ENCODE measurements around the gene ABCC5. TPM values are rescaled to one million over a fixed set of nuclear protein-coding genes. Genes with fewer than 3 reads are reported as not detected.
A peak's percentile ranks its signal among the peaks of the same experiment; 100 is the strongest.

The ABCC5 gene
- total and polyA plus RNA-seq, 7 donors: 24.5 to 94.2 (median 59.6) TPM

DNA sequence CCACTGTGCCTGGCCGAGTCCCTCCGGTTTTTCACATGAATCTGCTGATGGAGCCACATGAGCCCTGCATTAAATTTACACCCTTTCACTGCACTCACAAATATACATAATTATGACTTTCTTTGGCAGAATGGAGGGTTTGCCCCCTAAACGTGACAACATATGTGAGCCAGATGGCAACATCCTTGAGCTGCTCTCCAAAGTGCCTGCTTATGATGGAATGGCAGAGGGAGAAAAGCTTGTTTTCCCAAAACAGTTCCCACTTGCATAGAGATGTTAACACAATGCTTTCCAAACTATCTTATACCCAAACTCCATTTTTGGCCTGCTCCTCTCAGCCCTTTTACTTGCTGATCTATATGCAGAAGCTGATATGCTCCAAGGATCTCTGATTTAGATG, 54.9 kb downstream of the ABCC5 start:
- no peak overlapping the region for H3K27ac ChIP-seq
- TF ChIP-seq CTCF (IDR thresholded peaks at IDR 0.05): no peak
- no peak for ATAC-seq
- intact Hi-C loops (cut with DNase I): no loop called here
- no peak overlapping the region for H3K4me3 ChIP-seq
- no peaks in the 10 kb centered on the region for H3K9me3 ChIP-seq
- 80 to 88% (median 81%) methylated on average over 3 of the region's 3 CpGs for WGBS, 3 donors
- H3K36me3 ChIP-seq (ENCODE audit: insufficient read depth in 1 of 2, low read depth in 1 of 2): peaks cover 14 to 100% of the 10 kb centered on the region in 2 donors
- H3K4me1 ChIP-seq: no peaks in the 10 kb centered on the region
- H3K27me3 ChIP-seq (ENCODE audit: insufficient read depth in 3 of 3, low read length in 2 of 3): no peaks in the 10 kb centered on the region
- DNase-seq: no peak

- intact Hi-C loops (cut with DNase I): no loop called here
- no peak for TF ChIP-seq CTCF (IDR thresholded peaks at IDR 0.05)
- ATAC-seq: peak; percentile 25 to 72 (median 58)
These were observed 58.5 kb downstream of the ABCC5 start for GRCh38 chr3:183959214-183959613.

GRCh38 chr3:183958775-183959174, 58.9 kb downstream of the ABCC5 start:
- no peaks in the 10 kb centered on the region for H3K9me3 ChIP-seq
- peaks cover 17 to 82% of the 10 kb centered on the region in 2 donors for H3K36me3 ChIP-seq (ENCODE audit: insufficient read depth in 1 of 2, low read depth in 1 of 2)
- no peak for TF ChIP-seq CTCF (IDR thresholded peaks at IDR 0.05)

More at GRCh38 chr3:183959214-183959613, 58.5 kb downstream of the ABCC5 start:
- no peak for DNase-seq
- no peak overlapping the region for H3K4me3 ChIP-seq
- peaks cover 17 to 83% of the 10 kb centered on the region in 2 donors for H3K36me3 ChIP-seq (ENCODE audit: insufficient read depth in 1 of 2, low read depth in 1 of 2)
- H3K27ac ChIP-seq: no peak overlapping the region
- no peaks in the 10 kb centered on the region for H3K27me3 ChIP-seq (ENCODE audit: insufficient read depth in 3 of 3, low read length in 2 of 3)
- H3K4me1 ChIP-seq: no peaks in the 10 kb centered on the region
- 85 to 94% (median 86%) methylated on average over 4 of the region's 4 CpGs for WGBS, 3 donors
- H3K9me3 ChIP-seq: no peaks in the 10 kb centered on the region

GRCh38 chr3:183958226-183958625, 59.5 kb downstream of the ABCC5 start:
- WGBS, 3 donors: 93 to 96% (median 95%) methylated on average over 3 of the region's 3 CpGs
- no peaks in the 10 kb centered on the region for H3K4me1 ChIP-seq
- no peak for TF ChIP-seq CTCF (IDR thresholded peaks at IDR 0.05)
- ATAC-seq (no peak), DNase-seq (no peak)
- peaks cover 17 to 82% of the 10 kb centered on the region in 2 donors for H3K36me3 ChIP-seq (ENCODE audit: insufficient read depth in 1 of 2, low read depth in 1 of 2)
- no peaks in the 10 kb centered on the region for H3K27me3 ChIP-seq (ENCODE audit: insufficient read depth in 3 of 3, low read length in 2 of 3)
- H3K27ac ChIP-seq: no peak overlapping the region
- no peaks in the 10 kb centered on the region for H3K9me3 ChIP-seq
- H3K4me3 ChIP-seq: no peak overlapping the region
- intact Hi-C loops (cut with DNase I): no loop called here

More at GRCh38 chr3:183958775-183959174, 58.9 kb downstream of the ABCC5 start:
- no peak overlapping the region for H3K4me3 ChIP-seq
- H3K27ac ChIP-seq: no peak overlapping the region
- peak in 2 of 4 donors; percentile 9 to 21 for ATAC-seq
- intact Hi-C loops (cut with DNase I): no loop called here
- no peaks in the 10 kb centered on the region for H3K4me1 ChIP-seq
- no peak for DNase-seq
- H3K27me3 ChIP-seq (ENCODE audit: insufficient read depth in 3 of 3, low read length in 2 of 3): no peaks in the 10 kb centered on the region
- WGBS, 3 donors: 92 to 94% (median 94%) methylated on average over 4 of the region's 4 CpGs

GRCh38 chr3:183954875-183955274, 62.8 kb downstream of the ABCC5 start:
- WGBS, 3 donors: 69 to 89% (median 80%) methylated on average over 4 of the region's 4 CpGs
- intact Hi-C loops (cut with DNase I): no loop called here
- ATAC-seq: no peak
- H3K4me3 ChIP-seq: no peak overlapping the region
- TF ChIP-seq CTCF (IDR thresholded peaks at IDR 0.05): no peak
- no peaks in the 10 kb centered on the region for H3K9me3 ChIP-seq
- H3K4me1 ChIP-seq: no peaks in the 10 kb centered on the region
- H3K27ac ChIP-seq: no peak overlapping the region
- DNase-seq: no peak
- H3K36me3 ChIP-seq (ENCODE audit: insufficient read depth in 1 of 2, low read depth in 1 of 2): peaks cover 19 to 82% of the 10 kb centered on the region in 2 donors
- no peaks in the 10 kb centered on the region for H3K27me3 ChIP-seq (ENCODE audit: insufficient read depth in 3 of 3, low read length in 2 of 3)
